ENCODE measurements around the gene TEX22.
A peak's percentile ranks its signal among the peaks of the same experiment; 100 is the strongest.

Gene TEX22

DNA sequence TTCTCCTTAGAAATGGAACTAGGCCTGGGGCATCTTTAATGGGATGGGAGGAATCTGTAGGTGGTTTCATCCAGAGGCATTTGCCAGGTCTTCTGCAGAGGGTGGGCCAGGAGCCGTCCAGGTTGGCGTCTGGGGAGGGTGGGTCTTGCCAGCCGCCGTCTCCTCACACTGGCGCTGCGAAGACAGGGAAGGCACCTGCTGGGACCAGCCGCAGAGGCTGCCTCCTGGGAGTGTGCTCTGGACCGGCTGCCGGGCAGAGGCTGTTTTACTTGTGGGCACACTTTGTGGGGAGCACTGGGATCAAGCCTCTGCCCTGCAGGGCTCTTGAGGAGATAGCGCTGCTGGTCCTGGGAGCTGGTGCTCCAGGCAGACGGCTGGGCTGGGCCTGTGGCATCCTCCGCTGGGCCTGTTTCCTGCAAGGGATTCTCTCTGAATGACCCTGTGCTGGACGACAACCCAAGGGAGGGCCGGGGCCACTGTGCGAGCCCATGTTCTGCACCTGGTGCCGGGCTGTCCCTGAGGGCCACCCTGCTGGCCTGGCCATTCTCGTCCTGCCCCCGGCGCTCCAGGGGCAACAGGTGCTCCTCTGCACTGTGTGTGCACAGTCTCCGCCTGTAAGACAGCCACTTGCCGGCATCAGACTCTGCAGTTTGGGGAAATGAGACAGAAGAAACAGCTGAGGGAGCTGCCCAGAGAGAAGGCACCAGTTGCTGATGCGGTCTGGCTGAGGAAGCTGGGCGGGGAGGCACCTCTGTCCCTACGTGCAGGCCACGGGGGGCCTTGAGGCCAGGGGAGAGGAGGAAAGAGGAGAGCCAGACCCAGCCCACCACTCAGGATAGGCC is 10.0 kb upstream of the TEX22 start:
- H3K27ac Mint-ChIP-seq, result peak overlapping the region; percentile 42 to 80 (median 43)
- peaks cover 5% of the 10 kb centered on the region for H3K4me1 Mint-ChIP-seq
- H3K9me3 Mint-ChIP-seq, result no peaks in the 10 kb centered on the region
- no peaks in the 10 kb centered on the region for H3K27me3 Mint-ChIP-seq (ENCODE audit: low read depth)
- peaks cover 4% of the 10 kb centered on the region for H3K36me3 Mint-ChIP-seq (ENCODE audit: low read depth)
- TF ChIP-seq, protein P1, sequence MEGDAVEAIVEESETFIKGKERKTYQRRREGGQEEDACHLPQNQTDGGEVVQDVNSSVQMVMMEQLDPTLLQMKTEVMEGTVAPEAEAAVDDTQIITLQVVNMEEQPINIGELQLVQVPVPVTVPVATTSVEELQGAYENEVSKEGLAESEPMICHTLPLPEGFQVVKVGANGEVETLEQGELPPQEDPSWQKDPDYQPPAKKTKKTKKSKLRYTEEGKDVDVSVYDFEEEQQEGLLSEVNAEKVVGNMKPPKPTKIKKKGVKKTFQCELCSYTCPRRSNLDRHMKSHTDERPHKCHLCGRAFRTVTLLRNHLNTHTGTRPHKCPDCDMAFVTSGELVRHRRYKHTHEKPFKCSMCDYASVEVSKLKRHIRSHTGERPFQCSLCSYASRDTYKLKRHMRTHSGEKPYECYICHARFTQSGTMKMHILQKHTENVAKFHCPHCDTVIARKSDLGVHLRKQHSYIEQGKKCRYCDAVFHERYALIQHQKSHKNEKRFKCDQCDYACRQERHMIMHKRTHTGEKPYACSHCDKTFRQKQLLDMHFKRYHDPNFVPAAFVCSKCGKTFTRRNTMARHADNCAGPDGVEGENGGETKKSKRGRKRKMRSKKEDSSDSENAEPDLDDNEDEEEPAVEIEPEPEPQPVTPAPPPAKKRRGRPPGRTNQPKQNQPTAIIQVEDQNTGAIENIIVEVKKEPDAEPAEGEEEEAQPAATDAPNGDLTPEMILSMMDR (IDR thresholded peaks at IDR 0.05; ENCODE audit: unreplicated experiment in 3 of 3), result no peak
- no peak overlapping the region for H3K4me3 Mint-ChIP-seq

DNA sequence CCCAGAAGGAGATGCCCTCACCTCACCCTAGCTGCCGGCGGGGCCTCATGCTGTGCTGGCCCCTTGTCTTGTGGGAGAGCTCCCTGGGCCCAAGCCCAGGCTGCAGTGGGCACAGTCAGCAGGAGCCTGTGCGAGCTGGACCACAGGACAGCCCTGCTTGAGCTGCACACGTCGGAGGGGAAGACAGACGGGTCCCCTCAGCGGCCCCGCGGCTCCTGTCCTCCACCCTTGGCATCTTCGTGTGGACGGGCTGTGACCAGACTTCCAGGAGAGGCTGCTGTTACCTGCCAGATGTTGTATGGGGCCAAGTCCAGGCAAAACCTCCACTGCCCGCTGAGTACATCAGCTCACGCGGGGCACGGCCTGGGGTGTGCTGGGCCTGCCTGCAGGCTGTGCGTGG is 9.4 kb upstream of the TEX22 start:
- no peaks in the 10 kb centered on the region for H3K27me3 Mint-ChIP-seq (ENCODE audit: low read depth)
- no peaks in the 10 kb centered on the region for H3K9me3 Mint-ChIP-seq
- H3K4me1 Mint-ChIP-seq, result peaks cover 5% of the 10 kb centered on the region
- no peaks in the 10 kb centered on the region for H3K36me3 Mint-ChIP-seq (ENCODE audit: low read depth)
- TF ChIP-seq, protein P1 (IDR thresholded peaks at IDR 0.05; ENCODE audit: unreplicated experiment in 3 of 3), result no peak
- peak overlapping the region; percentile 42 to 80 (median 43) for H3K27ac Mint-ChIP-seq
- H3K4me3 Mint-ChIP-seq, result no peak overlapping the region

DNA sequence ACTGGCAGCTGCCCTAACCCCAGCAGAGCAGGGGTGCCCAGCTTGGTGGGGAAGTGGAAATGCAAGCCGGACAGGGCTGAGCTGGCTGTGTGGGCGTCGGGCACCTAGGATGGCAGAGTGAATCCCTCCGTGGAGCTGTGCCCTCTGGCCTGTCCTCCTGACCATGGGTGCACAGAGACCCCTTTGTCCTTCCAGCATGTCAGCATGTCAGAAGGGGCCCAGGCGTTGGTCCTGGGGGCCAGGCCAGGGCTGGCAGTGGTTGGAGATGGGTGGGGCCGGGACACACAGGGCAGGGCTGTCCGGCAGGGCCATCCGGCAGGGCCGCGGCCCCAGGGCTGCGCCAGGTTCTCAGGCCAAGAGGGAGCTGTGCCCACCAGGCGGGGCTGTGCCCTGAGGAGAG is 8.8 kb upstream of the TEX22 start:
- H3K4me1 Mint-ChIP-seq, result peaks cover 5% of the 10 kb centered on the region
- no peaks in the 10 kb centered on the region for H3K36me3 Mint-ChIP-seq (ENCODE audit: low read depth)
- H3K9me3 Mint-ChIP-seq, result no peaks in the 10 kb centered on the region
- no peak overlapping the region for H3K4me3 Mint-ChIP-seq
- H3K27ac Mint-ChIP-seq, result no peak overlapping the region
- H3K27me3 Mint-ChIP-seq (ENCODE audit: low read depth), result no peaks in the 10 kb centered on the region
- TF ChIP-seq, protein P1 (IDR thresholded peaks at IDR 0.05; ENCODE audit: unreplicated experiment in 3 of 3), result no peak

DNA sequence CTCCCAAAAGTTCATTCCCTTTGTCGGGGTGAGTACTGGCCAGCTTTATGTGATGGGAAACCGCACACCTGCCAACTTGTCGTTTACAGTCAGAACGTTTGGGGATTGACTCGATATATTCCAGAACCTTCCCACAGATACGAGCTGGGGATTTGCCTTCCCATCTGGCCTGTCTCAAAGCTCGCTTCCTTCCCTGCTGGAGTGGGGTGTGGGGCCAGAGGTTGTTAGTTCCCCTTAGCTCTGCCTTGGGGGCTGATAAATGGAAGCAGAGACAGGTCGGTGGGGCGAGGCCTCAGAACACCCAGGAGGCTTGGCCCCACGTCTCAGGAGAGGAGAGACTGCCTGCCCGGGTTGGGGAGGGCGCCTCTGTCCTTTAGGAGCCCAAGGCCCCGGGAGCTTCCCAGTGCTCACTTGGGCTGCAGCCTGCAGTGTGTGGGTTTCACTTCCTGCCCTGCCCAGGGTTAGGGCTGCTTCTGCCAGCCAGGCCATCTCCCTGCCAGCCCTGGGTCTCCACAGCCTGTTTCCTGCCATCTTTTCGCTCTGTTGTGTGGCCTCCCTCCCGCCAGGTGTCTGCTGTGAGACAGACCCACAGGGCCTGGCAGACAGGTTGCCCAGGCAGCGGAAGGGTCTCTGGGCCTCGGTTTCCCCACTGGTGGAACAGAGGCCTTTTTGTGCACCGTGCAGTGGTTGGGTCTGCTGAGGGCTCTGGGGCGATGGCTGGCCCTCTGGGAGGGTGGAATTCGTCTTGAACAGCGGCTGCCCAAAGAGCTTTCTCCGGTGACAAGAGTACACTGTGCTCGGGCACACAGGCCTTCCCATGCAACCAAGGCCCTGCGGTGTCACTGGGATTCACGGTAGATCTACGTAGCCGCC is 8.1 kb upstream of the TEX22 start:
- Mint-ChIP-seq H3K27me3 (ENCODE audit: low read depth) (no peaks in the 10 kb centered on the region), H3K9me3 (no peaks in the 10 kb centered on the region), H3K27ac (no peak overlapping the region), H3K4me1 (peaks cover 5% of the 10 kb centered on the region), H3K36me3 (ENCODE audit: low read depth) (no peaks in the 10 kb centered on the region), H3K4me3 (no peak overlapping the region)
- TF ChIP-seq, protein P1 (IDR thresholded peaks at IDR 0.05; ENCODE audit: unreplicated experiment in 3 of 3), result no peak

DNA sequence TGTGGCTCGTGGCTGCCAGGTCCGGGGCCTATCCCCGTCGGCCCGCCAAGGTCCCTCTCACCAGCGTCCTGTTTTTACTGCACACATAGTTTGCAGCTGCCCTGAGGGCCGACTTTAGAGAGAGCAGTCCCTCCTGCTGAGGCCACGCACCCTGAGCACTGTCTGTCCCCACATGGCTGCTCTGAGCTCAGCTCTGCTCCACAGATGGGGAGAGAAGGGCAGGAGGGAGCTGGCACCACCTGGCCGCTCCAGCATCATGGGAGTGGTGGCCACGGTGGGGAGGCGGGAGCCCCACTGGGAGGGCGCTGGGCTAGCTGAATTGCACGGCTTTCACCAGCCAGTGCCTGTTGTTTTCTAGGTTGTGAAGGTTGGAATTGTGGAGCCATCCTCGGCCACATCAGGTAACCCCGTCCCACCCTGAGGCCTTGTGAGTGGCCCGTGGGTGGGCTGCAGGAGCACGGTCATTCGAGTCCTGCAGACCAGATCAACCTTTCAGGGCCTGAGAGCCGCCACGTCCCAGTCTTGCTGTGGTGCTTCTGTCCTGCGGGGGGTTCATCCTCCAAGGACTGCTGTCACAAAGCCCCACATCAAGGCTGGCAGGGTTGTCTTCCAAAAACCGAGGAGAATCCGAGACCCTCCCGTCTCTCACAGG is 7.4 kb upstream of the TEX22 start:
- TF ChIP-seq, protein P1 (IDR thresholded peaks at IDR 0.05; ENCODE audit: unreplicated experiment in 3 of 3), result no peak

More for the DNA sequence above, 7.4 kb upstream of the TEX22 start:
- Mint-ChIP-seq H3K4me1 (peaks cover 5% of the 10 kb centered on the region), H3K36me3 (ENCODE audit: low read depth) (no peaks in the 10 kb centered on the region), H3K4me3 (no peak overlapping the region), H3K27ac (no peak overlapping the region), H3K27me3 (ENCODE audit: low read depth) (no peaks in the 10 kb centered on the region), H3K9me3 (no peaks in the 10 kb centered on the region)
